Measurements from ENCODE around the gene GAST. TPM values are rescaled to one million over a fixed set of nuclear protein-coding genes. Genes with fewer than 3 reads are reported as not detected.
A peak's percentile ranks its signal among the peaks of the same experiment; 100 is the strongest.

The GAST gene
- total RNA-seq, 1 experiment from 2014 or later, result not detected

DNA sequence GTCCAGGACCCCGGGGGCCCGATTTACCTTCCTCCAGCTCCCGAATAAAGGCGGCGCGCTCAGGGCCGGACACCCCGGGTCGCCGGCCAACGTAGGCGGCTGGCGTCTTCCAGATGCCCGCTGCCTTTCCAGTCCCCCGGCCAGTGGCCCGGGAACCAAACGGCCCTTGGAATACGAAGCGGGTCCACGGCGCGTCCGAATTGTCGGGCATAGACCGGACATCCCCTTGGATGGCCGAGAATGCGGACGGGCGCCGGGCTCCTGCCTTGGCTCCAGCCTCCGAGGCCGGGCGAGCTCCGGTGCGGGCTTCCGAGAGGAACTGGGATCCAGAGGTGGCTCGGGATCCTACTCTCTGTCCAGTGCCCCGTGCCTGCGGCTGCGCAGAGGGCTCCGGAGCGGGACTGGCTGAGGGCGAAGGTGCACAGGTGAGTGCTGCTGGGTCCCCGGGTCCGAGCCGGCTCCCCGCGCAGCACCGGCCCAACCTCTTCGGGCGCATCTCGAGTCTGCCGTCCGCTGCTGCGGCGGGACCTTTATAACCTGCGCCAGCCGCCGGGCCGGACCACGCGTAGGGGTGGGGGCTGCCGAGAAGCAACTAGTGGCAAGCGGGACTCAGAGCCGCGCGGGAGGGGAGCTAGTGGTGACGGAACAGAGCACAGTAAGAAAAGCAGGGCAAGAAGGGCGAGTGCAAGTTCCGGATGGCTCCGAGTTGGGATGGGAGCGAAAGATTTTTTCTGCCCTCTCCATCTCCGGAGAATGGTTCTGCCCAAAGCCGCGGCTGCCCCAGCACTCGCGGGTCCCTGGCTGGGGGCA is 22.2 kb downstream of the GAST start, which contains the start of gene HAP1:
Gene HAP1 (minus strand): TSS at position 505 of the 810 bp plus-strand sequence. CDS start 9 bp downstream, at position 496.
- Histone ChIP-seq H3K9me3 (replicated peaks) (no peaks in the 10 kb centered on the region), H3K27ac (no peak within 1 kb of the TSS), H3K4me1 (replicated peaks) (peaks cover 11% of the 10 kb centered on the region), H3K27me3 (replicated peaks) (peaks cover 68% of the 10 kb centered on the region), H3K4me3 (no peak within 1 kb of the TSS), H3K36me3 (no peaks in the 10 kb centered on the region)
- DNase-seq (ENCODE audit: low read depth in 1 of 2, low spot score in 2 of 2), result no peak

DNA sequence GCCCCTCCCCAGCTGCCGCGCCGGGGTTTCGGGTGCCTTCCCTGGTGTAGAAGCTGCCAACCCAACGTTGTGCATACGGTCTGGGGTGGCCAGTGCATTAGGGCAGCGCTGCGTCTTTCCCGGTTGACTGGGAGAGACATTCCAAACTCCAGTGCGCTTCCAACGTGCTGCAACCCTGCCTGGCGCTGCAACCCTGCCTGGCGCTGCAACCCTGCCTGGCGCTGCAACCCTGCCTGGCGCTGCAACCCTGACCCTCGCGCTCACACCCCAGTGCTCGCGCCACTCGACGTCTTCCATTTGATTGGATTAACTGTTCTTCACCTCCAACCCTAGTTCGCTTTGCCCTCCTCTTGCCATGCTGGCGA is 22.8 kb downstream of the GAST start:
- Histone ChIP-seq H3K4me1 (replicated peaks) (peaks cover 11% of the 10 kb centered on the region), H3K27me3 (replicated peaks) (peaks cover 68% of the 10 kb centered on the region), H3K9me3 (replicated peaks) (no peaks in the 10 kb centered on the region), H3K4me3 (no peak overlapping the region), H3K36me3 (no peaks in the 10 kb centered on the region), H3K27ac (no peak overlapping the region)
- DNase-seq (ENCODE audit: low read depth in 1 of 2, low spot score in 2 of 2), result no peak

DNA sequence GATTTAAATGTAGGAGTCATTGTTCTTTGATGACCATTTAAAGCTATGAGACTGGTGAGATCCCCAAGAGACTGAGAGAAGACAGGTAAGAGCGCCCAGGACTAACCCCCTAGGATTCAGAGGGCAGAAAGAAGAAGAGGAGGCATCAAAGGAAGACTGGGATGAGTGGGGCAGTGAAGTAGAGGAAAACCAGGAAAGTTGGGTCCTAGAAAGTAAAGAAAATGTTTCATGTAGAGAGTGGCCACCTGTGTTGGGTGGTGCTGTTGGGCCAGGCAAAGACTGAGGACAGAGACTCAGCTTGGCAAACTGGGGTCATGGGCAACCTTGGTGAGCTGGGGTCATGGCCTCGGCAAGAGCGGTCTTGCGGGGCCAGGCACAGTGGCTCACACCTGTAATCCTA is 23.6 kb downstream of the GAST start:
- Histone ChIP-seq H3K27ac (no peak overlapping the region), H3K9me3 (replicated peaks) (no peaks in the 10 kb centered on the region), H3K36me3 (no peaks in the 10 kb centered on the region), H3K4me3 (no peak overlapping the region), H3K4me1 (replicated peaks) (peaks cover 11% of the 10 kb centered on the region), H3K27me3 (replicated peaks) (peaks cover 61% of the 10 kb centered on the region)
- no peak for DNase-seq (ENCODE audit: low read depth in 1 of 2, low spot score in 2 of 2)

DNA sequence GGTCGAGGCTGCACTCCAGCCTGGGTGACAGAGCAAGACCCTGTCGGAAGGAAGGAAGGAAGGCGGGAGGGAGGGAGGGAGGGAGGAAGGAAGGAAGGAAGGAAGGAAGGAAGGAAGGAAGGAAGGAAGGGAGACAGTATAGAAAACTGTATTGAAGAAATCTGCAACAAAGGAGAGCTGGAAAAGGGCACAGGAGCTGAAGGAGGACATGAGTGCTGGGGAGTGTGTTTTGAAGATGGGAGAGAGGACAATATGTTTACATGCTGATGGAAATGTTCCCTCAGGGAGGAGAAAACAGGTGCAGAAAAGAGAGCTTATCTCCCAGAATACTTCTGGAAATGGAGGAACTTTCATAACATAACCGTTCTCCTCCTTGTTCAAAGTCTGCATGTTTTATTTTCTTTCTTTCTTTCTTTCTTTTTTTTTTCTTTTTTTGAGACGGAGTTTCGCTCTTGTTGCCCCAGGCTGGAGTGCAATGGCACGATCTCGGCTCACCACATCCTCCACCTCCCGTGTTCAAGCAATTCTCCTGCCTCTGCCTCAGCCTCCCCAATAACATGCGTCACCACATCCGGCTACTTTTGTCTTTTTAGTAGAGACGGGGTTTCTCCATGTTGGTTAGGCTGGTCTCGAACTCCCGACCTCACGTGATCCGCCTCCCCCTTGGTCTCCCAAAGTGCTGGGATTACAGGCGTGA is 25.0 kb downstream of the GAST start:
- Histone ChIP-seq H3K9me3 (replicated peaks) (no peaks in the 10 kb centered on the region), H3K27me3 (replicated peaks) (peaks cover 49% of the 10 kb centered on the region), H3K36me3 (no peaks in the 10 kb centered on the region), H3K4me1 (replicated peaks) (peaks cover 11% of the 10 kb centered on the region), H3K4me3 (no peak overlapping the region), H3K27ac (no peak overlapping the region)
- no peak for DNase-seq (ENCODE audit: low read depth in 1 of 2, low spot score in 2 of 2)

DNA sequence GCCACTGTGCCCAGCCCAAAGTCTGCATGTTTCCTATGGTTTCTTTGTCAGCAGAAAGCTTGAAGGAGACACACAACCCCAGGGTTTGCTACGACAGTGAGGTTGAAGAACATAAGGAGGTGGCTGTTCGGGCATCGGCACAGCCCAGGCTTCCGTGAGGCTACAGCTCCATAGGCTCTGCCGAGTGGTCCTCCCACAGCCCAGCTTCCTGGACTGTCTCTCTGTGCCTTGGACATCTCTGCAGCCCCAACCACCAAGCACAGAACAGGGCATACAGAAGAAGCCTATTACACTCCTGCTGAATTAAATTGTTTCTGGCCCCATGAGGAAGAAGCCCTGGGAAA is 25.5 kb downstream of the GAST start:
- peaks cover 11% of the 10 kb centered on the region for H3K4me1 ChIP-seq (replicated peaks)
- H3K27me3 ChIP-seq (replicated peaks), result peaks cover 44% of the 10 kb centered on the region
- H3K36me3 ChIP-seq, result no peaks in the 10 kb centered on the region
- no peak for DNase-seq (ENCODE audit: low read depth in 1 of 2, low spot score in 2 of 2)
- H3K9me3 ChIP-seq (replicated peaks), result no peaks in the 10 kb centered on the region
- no peak overlapping the region for H3K27ac ChIP-seq
- no peak overlapping the region for H3K4me3 ChIP-seq

DNA sequence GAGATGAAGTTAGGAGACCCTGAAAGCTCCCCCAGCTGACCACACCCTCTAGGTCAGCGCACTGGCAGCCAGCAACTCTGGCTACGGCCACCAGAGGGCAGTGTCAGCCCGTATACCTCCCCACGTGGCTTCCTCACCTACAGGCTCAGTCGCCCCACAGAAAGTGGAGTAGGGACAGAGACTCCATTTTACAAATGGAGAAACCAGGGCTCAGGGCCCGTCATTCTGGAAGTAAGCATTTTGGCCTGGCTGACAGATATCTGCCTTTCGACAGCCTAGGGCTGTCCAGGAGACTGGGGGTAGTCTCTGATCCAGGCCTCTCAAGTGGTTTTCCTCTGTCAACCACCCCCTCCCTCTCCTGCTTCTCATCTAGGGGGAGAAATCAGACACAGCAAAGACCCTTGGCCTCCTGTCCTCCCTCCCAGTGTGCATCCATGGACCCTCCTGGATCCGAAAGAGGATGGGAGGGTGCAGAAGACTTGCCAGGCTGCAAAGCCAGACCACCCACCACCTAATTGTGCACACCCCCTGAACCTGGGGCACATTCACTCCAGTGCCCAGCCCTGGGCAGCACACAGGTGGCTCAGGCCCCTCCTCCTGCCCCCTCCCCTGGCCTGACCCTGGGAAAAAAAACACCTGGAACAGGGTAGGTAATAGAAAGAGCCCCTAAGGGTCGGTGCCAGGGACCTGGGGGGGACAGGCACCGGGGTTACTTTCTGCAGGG is 26.1 kb downstream of the GAST start:
- peak; percentile 75 to 81 for DNase-seq (ENCODE audit: low read depth in 1 of 2, low spot score in 2 of 2)
- Histone ChIP-seq H3K9me3 (replicated peaks) (no peaks in the 10 kb centered on the region), H3K36me3 (no peaks in the 10 kb centered on the region), H3K4me3 (no peak overlapping the region), H3K27ac (no peak overlapping the region), H3K4me1 (replicated peaks) (peaks cover 11% of the 10 kb centered on the region), H3K27me3 (replicated peaks) (peaks cover 40% of the 10 kb centered on the region)

DNA sequence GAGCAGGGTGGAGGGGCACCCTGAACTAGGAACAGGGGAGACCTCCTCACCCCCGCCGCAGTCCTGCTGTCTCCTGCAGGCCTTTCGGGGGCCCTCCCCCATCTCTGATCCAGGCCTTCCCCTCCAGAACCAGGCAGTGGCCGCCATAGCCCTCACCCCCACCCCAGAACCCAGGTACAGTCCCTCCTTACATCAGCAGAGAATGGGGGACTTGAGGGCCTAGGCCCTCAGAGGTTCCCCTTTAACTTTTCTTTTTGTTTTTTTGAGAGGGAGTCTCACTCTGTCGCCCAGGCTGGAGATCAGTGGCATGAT is 26.6 kb downstream of the GAST start:
- Histone ChIP-seq H3K36me3 (no peaks in the 10 kb centered on the region), H3K27me3 (replicated peaks) (peaks cover 37% of the 10 kb centered on the region), H3K9me3 (replicated peaks) (no peaks in the 10 kb centered on the region), H3K27ac (no peak overlapping the region), H3K4me3 (no peak overlapping the region), H3K4me1 (replicated peaks) (peaks cover 11% of the 10 kb centered on the region)
- DNase-seq (ENCODE audit: low read depth in 1 of 2, low spot score in 2 of 2), result no peak

DNA sequence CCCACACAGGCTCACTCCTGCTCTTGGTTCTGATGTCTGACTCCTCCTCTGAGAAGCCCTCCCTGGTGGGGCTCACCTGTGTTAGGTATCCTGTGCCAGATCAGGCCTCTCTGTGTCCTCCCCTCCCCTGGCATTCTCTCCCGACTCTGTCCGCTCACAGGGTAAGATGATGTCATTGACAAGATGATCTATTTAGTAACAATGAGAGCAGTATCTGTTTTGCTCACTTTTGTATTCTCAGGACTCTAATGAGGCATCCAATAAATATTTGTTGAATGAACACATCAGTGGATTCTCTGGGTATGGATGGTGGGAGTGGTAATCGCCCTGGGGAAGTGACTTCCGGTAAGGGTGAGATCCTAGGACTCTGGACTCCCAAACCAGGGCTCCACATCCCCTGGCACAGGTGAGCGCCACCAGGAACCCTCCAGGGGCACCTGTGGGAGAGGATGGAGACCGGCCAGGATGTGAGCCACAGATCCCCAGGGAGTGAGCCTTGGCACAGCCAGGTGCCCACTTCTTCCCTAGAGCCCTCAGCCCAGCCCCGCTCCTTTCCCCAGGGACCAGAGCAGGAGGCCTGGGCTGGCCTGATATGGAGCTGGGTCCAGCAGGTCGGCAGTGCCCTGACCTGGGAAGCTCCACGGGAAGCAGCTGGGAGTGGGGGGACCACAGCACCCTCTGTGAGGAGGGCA is 27.7 kb downstream of the GAST start:
- no peak overlapping the region for H3K27ac ChIP-seq
- H3K9me3 ChIP-seq (replicated peaks), result no peaks in the 10 kb centered on the region
- DNase-seq (ENCODE audit: low read depth in 1 of 2, low spot score in 2 of 2), result no peak
- H3K36me3 ChIP-seq, result no peaks in the 10 kb centered on the region
- peaks cover 3% of the 10 kb centered on the region for H3K4me1 ChIP-seq (replicated peaks)
- no peak overlapping the region for H3K4me3 ChIP-seq
- H3K27me3 ChIP-seq (replicated peaks), result peaks cover 27% of the 10 kb centered on the region

DNA sequence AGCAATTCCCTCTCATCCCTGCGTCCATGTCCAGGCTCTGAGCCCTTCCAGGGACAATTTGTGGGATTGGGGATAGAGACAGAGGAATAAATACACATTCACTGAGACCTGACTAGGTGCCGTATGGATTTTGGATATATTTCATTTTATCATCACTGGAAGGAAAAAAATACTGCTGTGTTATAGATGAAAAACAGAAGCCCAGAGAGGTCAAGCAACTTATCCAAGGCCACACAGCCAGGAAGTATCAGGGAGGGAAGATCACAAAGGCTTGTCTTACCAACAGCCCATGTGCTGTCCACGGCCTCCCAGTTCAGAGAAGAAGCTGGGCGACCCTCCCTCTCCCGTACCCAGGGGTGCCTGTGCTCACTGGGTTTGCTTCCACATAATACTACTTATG is 28.4 kb downstream of the GAST start:
- Histone ChIP-seq H3K36me3 (no peaks in the 10 kb centered on the region), H3K4me1 (replicated peaks) (peaks cover 3% of the 10 kb centered on the region; the same call in 1 of the 2 replicates), H3K27ac (no peak overlapping the region), H3K27me3 (replicated peaks) (peaks cover 20% of the 10 kb centered on the region), H3K4me3 (no peak overlapping the region), H3K9me3 (replicated peaks) (no peaks in the 10 kb centered on the region)
- no peak for DNase-seq (ENCODE audit: low read depth in 1 of 2, low spot score in 2 of 2)

DNA sequence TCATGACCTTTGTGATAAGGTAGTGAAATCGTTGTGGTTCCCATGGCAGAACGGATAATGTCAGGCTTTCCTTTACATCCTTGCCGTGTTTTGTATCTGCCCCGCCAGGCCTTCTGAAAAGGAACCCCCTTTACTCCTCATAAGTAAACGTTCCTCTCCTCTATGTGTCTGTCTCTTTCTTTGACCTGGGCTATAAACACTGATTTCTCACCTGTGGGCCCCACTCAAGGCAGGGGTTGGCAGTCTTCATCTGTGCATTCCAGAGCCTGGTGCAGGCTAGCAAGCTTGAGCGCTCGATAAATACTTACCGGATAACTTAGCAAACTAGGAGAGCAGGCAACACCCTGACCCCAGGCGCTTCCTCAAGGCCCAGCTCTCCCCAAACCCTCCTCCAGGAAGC is 29.6 kb downstream of the GAST start:
- H3K27ac ChIP-seq, result no peak overlapping the region
- no peaks in the 10 kb centered on the region for H3K9me3 ChIP-seq (replicated peaks)
- no peak for DNase-seq (ENCODE audit: low read depth in 1 of 2, low spot score in 2 of 2)

DNA sequence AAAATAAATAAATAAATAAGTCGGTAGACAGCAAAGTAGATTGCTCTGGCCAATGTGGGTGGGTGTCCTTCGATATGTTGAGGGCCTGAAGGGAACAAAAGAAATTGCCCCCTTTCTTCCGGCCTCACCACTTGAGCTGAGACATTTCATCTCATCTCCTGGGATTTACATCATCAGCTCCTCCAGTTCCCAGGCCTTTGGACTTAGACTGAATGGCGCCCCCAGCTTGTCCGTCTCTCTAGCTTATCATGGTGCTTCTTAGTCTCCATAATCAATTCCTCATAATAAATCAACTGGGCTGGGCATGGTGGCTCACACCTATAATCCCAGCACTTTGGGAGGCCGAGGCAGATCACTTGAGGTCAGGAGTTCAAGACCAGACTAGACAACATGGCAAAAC is 36.1 kb downstream of the GAST start:
- no peaks in the 10 kb centered on the region for H3K27me3 ChIP-seq (replicated peaks)
- no peaks in the 10 kb centered on the region for H3K9me3 ChIP-seq (replicated peaks)
- no peaks in the 10 kb centered on the region for H3K4me1 ChIP-seq (replicated peaks)
- H3K27ac ChIP-seq, result no peak overlapping the region
- H3K4me3 ChIP-seq, result no peak overlapping the region
- DNase-seq (ENCODE audit: low read depth in 1 of 2, low spot score in 2 of 2), result no peak
- H3K36me3 ChIP-seq, result no peaks in the 10 kb centered on the region

More for the DNA sequence above, 29.6 kb downstream of the GAST start:
- Histone ChIP-seq H3K4me3 (no peak overlapping the region), H3K4me1 (replicated peaks) (peaks cover 3% of the 10 kb centered on the region; the same call in 1 of the 2 replicates), H3K36me3 (no peaks in the 10 kb centered on the region), H3K27me3 (replicated peaks) (peaks cover 9% of the 10 kb centered on the region)

DNA sequence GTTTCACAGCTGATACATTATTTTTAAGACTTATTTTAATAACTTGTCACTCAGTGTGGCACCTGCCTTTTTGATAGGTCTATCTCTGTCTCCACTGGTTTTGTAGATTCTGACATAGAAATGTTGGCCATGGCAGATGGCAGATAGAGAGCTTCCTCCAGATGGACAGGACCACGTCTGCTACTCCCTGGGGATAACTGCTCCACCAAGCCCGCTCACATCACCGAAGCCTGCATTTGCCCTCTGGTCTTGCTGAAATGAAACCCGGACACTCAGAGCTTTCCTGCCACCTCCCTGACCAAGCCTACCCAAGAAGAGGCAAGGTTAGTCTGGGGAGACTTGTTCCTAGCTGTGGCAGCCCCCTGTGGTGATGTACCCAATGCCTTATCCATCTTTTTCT is 38.7 kb downstream of the GAST start:
- Histone ChIP-seq H3K36me3 (no peaks in the 10 kb centered on the region), H3K27me3 (replicated peaks) (no peaks in the 10 kb centered on the region), H3K4me1 (replicated peaks) (no peaks in the 10 kb centered on the region), H3K4me3 (no peak overlapping the region), H3K9me3 (replicated peaks) (no peaks in the 10 kb centered on the region), H3K27ac (no peak overlapping the region)
- no peak for DNase-seq (ENCODE audit: low read depth in 1 of 2, low spot score in 2 of 2)

DNA sequence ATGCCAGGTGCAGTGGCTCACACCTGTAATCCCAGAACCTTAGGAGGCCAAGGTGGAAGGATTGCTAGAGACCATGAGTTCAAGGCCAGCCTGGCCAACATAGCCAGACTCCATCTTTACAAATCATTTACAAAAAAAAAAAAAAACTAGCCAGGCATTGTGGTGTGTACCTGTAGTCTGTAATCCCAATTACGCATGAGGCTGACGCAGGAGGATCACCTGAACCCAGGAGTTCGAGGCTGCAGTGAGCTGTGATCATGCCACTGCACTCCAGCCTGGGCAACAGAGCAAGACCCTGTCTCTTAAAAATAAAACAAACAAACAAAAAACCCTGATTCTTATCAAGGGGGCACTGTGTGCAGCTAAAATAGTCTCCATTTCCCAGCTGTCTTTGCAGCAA is 39.2 kb downstream of the GAST start:
- Histone ChIP-seq H3K4me3 (no peak overlapping the region), H3K9me3 (replicated peaks) (no peaks in the 10 kb centered on the region)
- DNase-seq (ENCODE audit: low read depth in 1 of 2, low spot score in 2 of 2), result no peak

DNA sequence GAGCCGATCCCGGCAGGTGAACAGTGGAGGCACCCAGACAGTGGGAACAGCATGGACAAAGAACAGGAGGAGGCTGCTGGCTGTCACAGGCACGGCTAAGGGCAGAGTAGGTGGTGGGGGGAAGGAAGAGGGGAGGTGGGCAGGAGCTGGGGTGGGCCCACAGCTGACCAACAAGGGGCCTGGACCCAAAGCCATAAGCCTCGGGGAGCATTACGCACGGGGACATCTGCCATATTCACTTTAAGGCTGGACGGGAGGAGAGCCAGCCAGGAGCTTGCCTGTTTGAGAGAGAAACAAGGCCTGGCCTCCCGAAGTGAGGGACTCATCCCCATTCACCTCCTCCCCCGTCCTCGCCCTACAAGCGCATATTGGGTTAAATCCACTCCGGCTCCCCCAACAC is 41.9 kb downstream of the GAST start:
- Histone ChIP-seq H3K36me3 (no peaks in the 10 kb centered on the region), H3K27ac (no peak overlapping the region), H3K9me3 (replicated peaks) (no peaks in the 10 kb centered on the region), H3K27me3 (replicated peaks) (no peaks in the 10 kb centered on the region), H3K4me3 (no peak overlapping the region), H3K4me1 (replicated peaks) (no peaks in the 10 kb centered on the region)
- no peak for DNase-seq (ENCODE audit: low read depth in 1 of 2, low spot score in 2 of 2)

More for the DNA sequence above, 39.2 kb downstream of the GAST start:
- H3K27me3 ChIP-seq (replicated peaks), result no peaks in the 10 kb centered on the region
- no peaks in the 10 kb centered on the region for H3K4me1 ChIP-seq (replicated peaks)
- no peak overlapping the region for H3K27ac ChIP-seq
- H3K36me3 ChIP-seq, result no peaks in the 10 kb centered on the region
